Measurements from ENCODE around the gene HHAT.

DNA sequence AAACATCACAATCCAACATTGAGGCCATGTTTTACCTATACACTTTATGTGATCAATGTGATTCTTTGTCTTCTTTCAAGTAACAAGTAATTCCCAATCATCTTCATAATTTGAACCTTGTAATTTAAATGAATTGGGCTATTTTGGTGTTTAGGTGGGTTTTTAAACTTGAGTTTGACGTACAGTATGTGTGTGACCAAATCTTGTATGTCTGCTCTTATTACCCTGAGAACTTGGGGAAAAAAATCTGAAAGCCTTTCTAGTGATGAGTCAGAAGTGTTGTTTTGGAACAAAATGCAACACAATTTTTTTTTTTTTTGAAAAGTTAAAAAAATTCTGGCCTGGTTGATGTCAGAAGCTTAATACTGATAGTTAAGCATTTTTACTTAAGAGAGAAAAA lies 68.5 kb downstream of the HHAT start:
- no peak for TF ChIP-seq SMC3 (conservative IDR thresholded peaks at IDR 0.05; ENCODE audit: poor library complexity)
- TF ChIP-seq, protein P1, sequence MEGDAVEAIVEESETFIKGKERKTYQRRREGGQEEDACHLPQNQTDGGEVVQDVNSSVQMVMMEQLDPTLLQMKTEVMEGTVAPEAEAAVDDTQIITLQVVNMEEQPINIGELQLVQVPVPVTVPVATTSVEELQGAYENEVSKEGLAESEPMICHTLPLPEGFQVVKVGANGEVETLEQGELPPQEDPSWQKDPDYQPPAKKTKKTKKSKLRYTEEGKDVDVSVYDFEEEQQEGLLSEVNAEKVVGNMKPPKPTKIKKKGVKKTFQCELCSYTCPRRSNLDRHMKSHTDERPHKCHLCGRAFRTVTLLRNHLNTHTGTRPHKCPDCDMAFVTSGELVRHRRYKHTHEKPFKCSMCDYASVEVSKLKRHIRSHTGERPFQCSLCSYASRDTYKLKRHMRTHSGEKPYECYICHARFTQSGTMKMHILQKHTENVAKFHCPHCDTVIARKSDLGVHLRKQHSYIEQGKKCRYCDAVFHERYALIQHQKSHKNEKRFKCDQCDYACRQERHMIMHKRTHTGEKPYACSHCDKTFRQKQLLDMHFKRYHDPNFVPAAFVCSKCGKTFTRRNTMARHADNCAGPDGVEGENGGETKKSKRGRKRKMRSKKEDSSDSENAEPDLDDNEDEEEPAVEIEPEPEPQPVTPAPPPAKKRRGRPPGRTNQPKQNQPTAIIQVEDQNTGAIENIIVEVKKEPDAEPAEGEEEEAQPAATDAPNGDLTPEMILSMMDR (IDR thresholded peaks at IDR 0.05; ENCODE audit: poor library complexity, severe bottlenecking): no peak
- no peak for TF ChIP-seq RAD21 (conservative IDR thresholded peaks at IDR 0.05)
- TF ChIP-seq EP300 (conservative IDR thresholded peaks at IDR 0.05; ENCODE audit: poor library complexity, severe bottlenecking): no peak
- TF ChIP-seq POLR2AphosphoS5 (IDR thresholded peaks at IDR 0.05): no peak
- no peak for TF ChIP-seq EZH2 (IDR thresholded peaks at IDR 0.05; ENCODE audit: borderline replicate concordance, insufficient read depth, low read length, poor library complexity, severe bottlenecking)
- no peak for TF ChIP-seq TAF1 (IDR thresholded peaks at IDR 0.05; ENCODE audit: low read depth)
- TF ChIP-seq MXI1 (conservative IDR thresholded peaks at IDR 0.05; ENCODE audit: poor library complexity, severe bottlenecking): no peak
- TF ChIP-seq, protein P2, sequence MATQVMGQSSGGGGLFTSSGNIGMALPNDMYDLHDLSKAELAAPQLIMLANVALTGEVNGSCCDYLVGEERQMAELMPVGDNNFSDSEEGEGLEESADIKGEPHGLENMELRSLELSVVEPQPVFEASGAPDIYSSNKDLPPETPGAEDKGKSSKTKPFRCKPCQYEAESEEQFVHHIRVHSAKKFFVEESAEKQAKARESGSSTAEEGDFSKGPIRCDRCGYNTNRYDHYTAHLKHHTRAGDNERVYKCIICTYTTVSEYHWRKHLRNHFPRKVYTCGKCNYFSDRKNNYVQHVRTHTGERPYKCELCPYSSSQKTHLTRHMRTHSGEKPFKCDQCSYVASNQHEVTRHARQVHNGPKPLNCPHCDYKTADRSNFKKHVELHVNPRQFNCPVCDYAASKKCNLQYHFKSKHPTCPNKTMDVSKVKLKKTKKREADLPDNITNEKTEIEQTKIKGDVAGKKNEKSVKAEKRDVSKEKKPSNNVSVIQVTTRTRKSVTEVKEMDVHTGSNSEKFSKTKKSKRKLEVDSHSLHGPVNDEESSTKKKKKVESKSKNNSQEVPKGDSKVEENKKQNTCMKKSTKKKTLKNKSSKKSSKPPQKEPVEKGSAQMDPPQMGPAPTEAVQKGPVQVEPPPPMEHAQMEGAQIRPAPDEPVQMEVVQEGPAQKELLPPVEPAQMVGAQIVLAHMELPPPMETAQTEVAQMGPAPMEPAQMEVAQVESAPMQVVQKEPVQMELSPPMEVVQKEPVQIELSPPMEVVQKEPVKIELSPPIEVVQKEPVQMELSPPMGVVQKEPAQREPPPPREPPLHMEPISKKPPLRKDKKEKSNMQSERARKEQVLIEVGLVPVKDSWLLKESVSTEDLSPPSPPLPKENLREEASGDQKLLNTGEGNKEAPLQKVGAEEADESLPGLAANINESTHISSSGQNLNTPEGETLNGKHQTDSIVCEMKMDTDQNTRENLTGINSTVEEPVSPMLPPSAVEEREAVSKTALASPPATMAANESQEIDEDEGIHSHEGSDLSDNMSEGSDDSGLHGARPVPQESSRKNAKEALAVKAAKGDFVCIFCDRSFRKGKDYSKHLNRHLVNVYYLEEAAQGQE (IDR thresholded peaks at IDR 0.05; ENCODE audit: borderline replicate concordance): no peak
